Esophagus muscularis mucosa (tissue), 4 donors: ENCODE results near the gene ZC3H10.

Source experiments
- CTCF ChIP-seq, 3 experiments: fragments of 200-600 bp in 2 of 3; fragments of 450-650 bp in 1 of 3; sonication (generic) in 2 of 3; IDR thresholded peaks; one replicate each; pipeline ENCODE4 v1.5.1; 2017 to 2019; ENCODE audit warnings: antibody characterized with exemption in 3 of 3, mild to moderate bottlenecking in 2 of 3, moderate library complexity in 1 of 3
- EP300 ChIP-seq: sonication (generic); formaldehyde crosslinking; IDR thresholded peaks from one replicate; pipeline ENCODE4 v1.6.1; 2017; ENCODE audit warnings: antibody characterized with exemption
- POLR2A ChIP-seq: fragments of 450-650 bp; IDR thresholded peaks from one replicate; pipeline ENCODE4 v1.6.1; 2017; ENCODE audit warnings: antibody characterized with exemption, moderate library complexity, mild to moderate bottlenecking, low read depth
- POLR2AphosphoS5 ChIP-seq, 2 donors: sonication (generic); formaldehyde crosslinking; IDR thresholded peaks; one replicate each; pipeline ENCODE4 v1.6.1; 2017; ENCODE audit warnings: antibody characterized with exemption in 2 of 2

- no peak for TF ChIP-seq CTCF (IDR thresholded peaks at IDR 0.05)
- TF ChIP-seq POLR2AphosphoS5 (IDR thresholded peaks at IDR 0.05) = no peak
- TF ChIP-seq POLR2A = no peak
- TF ChIP-seq EP300 = no peak
These were observed 54.8 kb downstream of the ZC3H10 start for GRCh38 chr12:56172839-56173238.
